GM18517 (cell line): ENCODE measurements around the gene DBP.

Source experiments
- ATAC-seq: cut with Tn5 transposase; IDR thresholded peaks from one replicate; pipeline ENCODE4 v1.9.1; 2021; ENCODE audit warnings: mild to moderate bottlenecking, moderate library complexity; ENCODE audit not compliant: unreplicated experiment

The DBP gene

DNA sequence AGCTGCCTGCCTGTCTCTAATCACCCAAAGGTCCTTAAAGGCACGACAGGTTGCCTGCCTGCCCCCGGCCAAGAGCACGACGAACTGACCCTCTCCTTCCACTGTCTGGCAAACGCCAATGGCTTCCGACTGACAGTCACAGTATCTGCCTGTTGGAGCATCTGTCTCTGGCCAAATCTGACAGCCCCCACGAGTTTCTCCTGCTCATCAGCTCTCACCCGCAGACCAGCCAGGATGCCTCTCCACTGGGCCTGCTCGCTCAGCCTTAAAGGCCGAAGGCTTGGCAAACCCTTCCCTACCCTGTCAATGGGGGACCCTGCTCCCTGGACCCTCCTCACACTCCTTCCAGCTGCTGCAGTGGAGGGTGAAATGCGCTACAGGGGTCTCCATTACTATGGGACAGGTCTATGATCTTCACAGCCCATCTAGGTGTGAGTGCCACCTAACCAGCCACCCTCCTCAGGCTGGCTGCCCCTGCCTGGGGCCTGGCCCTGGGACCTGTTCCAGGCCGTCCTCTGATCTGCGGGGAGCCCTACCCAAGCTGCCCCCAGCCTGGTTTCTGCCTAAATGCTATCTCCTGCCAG is 23.2 kb downstream of the DBP start:
- no peak for ATAC-seq

- ATAC-seq, result no peak
Measured at GRCh38 chr19:48613024-48613851, 23.9 kb downstream of the DBP start.

DNA sequence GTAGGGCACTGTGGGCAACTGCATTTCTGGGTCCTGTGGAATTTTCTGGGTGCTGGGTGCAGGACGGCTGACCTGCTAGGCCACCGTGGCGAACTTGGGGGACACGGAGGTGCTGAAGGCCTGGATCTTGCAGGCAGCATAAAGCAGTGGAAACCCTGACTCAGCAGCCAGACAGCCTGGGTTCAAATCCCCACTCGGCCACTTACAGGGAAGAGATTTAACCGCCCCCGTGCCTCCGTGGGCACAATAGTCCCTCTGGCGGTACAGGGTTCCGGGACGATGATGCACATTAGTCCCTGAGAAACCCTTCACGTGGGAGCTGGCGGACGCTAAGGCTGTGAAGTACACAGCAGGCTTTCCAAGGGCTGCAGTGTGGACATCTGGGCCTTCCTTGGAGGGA is 25.3 kb downstream of the DBP start:
- no peak for ATAC-seq

GRCh38 chr19:48609571-48610108 is 27.5 kb downstream of the DBP start:
- no peak for ATAC-seq

GRCh38 chr19:48608798-48609263 is 28.3 kb downstream of the DBP start:
- no peak for ATAC-seq

DNA sequence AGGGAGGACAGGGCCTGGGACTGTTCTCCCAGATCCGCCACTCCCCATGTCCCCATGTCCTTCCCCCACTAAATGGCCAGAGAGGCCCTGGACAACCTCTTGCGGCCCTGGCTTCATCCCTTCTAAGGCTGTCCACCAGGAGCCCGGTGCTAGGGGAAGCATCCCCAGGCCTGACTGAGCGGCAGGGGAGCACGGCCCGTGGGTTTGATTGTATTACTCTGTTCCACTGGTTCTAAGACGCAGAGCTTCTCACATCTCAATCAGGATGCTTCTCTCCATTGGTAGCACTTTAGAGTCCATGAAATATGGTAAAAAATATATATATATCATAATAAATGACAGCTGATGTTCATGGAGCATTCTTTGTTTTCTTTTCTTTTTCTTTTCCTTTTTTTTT is 29.8 kb downstream of the DBP start:
- no peak for ATAC-seq

GRCh38 chr19:48606463-48607358 is 30.5 kb downstream of the DBP start, which contains the start of gene SPACA4:
TSS of gene SPACA4 (plus strand) at chr19:48606742. CDS start at chr19:48606979, 237 bp downstream.
- no peak for ATAC-seq

DNA sequence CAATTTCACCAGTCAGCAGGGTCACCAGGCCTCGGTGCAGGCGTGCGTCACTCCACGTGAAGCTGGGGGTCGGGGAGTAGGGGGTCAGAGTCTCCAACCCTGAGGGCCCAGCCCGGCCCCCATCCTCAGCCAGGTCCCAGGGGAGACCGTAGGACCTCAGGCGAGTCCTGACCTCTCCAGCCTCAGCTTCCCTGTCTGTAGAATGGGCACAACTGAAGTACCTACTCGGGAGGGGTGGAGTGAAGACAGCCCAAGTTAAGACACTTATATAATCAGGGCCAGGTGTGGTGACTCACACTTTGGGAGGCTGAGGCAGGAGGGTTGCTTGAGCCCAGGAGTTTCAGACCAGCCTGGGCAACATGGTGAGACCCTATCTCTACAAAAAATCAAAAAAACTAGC is 33.3 kb downstream of the DBP start:
- no peak for ATAC-seq

DNA sequence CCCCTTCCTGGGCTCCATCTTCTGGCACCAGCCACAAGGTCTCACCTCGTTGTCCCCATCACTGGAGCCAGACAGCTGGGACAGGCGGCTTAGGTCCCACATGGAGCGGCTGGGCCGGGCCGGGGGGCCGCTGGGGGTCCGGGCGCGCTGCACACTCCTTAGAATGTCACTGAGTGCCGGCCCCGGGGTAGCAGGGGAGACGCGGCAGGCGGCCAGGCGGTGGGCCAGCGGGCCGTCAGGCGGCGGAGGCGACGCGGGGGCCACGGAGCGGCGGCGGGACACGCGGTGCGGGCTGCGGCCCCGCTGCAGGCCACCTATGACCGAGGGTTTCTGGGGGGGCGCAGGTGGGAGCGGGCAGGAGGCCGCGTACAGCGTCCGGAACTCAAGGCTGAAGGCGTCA is 33.7 kb downstream of the DBP start:
- no peak for ATAC-seq

DNA sequence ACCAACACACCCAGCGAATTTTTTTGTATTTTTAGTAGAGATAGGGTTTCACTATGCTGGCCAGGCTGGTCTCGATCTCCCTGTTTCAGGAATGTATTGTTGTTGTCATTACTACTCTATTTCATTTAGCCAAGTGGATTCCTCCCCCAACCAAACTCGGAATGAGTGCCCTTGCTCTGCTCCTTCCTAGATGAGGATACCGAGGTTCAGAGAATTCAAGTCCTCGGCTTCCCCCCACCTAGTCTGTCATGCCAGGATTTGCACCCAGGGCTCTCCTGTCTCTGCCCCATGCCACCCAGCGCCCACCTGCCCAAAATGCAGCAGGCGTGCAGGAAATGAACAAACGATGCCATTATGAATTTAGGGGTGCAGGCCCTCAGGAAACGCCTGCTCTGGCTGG is 34.2 kb downstream of the DBP start:
- ATAC-seq, result no peak

- ATAC-seq, result no peak
Measured at GRCh38 chr19:48600679-48601417, 36.3 kb downstream of the DBP start.

GRCh38 chr19:48598996-48599700 is 38.0 kb downstream of the DBP start:
- no peak for ATAC-seq

- ATAC-seq, result no peak
Measured at GRCh38 chr19:48596679-48597465, 40.3 kb downstream of the DBP start.

DNA sequence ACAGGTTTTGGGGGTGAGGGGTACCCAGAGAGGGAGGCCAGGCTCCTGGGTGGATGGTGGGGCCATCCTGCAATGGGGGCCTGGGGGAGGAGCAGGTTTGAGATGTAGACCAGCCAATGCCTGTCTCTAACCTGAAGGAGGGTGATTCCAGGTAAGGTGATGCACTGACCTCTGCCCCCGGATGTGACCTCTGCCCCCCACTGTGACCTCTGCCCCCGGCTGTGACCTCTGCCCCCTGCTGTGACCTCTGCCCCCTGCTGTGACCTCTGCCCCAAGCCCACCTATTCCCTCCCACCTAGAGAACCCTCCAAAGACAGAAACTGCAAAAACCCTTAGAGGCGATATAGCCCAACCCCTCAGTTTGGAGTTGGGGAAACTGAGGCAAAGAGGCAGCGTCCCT is 40.9 kb downstream of the DBP start:
- ATAC-seq, result no peak

DNA sequence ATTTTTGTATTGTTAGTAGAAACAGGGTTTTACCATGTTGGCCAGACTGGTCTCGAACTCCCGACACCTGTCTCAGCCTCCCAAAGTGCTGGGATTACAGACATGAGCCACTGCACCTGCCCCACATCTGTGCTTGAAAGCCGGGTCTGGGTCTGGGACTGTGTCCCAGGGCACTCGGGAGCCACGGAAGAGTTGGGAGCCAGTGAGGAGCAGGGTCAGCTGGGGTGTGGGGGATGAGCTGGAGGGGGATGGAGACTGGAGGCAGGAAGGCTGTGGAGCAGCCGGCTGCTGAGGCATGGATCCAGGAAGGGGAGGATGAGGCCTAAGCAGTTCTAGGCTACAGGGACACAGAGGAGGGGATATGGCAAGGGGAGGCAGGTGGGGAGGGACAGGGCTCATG is 41.3 kb downstream of the DBP start:
- ATAC-seq, result no peak

DNA sequence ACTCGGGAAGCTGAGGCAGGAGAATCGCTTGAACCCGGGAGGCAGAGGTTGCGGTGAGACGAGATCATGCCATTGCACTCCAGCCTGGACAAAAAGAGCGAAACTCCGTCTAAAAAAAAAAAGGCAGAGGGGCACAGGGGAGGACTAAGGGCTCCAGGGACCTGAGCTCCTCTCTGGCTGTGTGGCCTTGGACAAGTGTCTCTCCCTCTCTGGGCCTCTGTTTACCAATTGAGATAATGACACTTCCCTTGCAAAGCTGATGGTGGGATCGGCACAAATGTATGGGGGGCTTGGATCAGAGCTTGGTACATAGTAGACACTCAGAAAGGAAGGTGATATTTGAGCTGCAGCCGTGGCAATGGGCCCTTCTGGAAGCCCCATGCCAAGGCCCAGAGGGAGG is 42.0 kb downstream of the DBP start:
- ATAC-seq, result no peak

DNA sequence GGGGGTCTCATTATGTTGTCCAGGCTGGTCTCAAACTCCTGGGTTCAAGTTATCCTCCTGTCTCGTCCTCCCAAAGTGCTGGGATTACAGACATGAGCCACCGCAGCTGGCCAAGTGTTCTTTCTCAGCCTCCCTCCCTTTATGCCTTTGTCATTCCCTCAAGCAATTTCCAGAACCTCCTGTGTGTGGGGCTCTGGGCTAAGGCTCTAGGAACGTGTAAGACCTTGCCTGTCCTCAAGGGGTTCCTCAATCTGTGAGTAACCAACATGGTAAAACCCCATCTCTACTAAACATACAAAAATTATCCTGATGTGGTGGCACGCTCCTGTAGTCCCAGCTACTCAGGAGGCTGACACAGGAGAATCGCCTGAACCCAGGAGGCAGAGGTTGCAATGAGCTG is 46.2 kb downstream of the DBP start:
- no peak for ATAC-seq

DNA sequence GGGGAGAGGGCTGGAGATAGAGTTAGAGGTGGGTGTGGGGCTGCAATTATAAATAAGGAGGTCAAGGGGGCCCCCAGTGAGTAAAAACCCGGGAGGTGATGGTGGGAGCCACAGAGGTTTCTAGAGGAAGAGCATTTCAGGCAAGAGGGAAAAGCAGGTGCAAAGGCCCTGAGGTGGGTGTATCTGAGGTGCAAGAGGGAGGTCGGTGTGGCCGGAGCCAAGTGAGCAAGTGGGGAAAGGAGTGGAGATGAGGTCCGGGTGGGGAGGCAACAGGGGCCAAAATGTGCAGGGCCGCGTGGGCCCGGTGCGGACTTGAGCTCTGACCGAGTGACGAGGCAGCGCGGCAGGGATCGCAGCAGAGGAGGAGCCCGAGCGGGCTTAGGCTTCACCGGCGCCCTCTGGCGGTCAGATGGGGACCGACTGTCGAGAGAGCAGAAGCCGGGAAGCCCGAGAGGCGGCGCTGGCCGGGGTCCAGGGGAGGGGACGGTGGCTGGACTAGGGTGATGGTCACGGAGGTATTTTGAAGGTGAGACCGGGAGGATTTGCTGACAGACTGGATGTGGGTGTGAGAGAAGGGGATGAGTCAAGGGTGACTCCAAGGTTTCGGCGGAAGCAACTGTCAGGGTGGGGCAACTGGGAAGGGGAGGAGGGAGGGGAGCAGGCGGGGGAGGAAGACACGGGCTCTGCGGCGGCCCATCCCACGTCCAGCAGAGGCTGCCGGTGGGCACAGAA is 48.3 kb downstream of the DBP start:
- ATAC-seq, result no peak
